Thoracic aorta (tissue), 2 donors: ENCODE results near the gene SIL1. TPM values are rescaled to one million over a fixed set of nuclear protein-coding genes. Genes with fewer than 3 reads are reported as not detected.
"Not testable (repeated sequence)": the region's sequence is repeated elsewhere in the genome, so short reads cannot be mapped to it uniquely, and the experiment has no call there.

Experiments
- ATAC-seq: fragments of 150-250 bp; one replicate; pipeline ENCODE4 v1.8.0; 2017; ENCODE audit warnings: low read depth; ENCODE audit not compliant: insufficient number of reproducible peaks, low FRiP score
- DNase-seq: peaks from one replicate; pipeline ENCODE4 v3.0.0-alpha.2; 2020; ENCODE audit warnings: low spot score
- H3K27ac ChIP-seq, 2 donors: fragments of 200-600 bp; sonication (generic); 1 replicate in 1 of 2; 2 replicates in 1 of 2; pipeline ENCODE4 v1.5.1; 2016; ENCODE audit warnings: mild to moderate bottlenecking in 2 of 2, moderate library complexity in 2 of 2
- H3K27me3 ChIP-seq: fragments of 200-600 bp; sonication (generic); replicated peaks from 2 replicates; pipeline ENCODE4 v1.6.0; 2016; ENCODE audit warnings: mild to moderate bottlenecking; ENCODE audit not compliant: insufficient read depth
- H3K36me3 ChIP-seq: fragments of 200-600 bp; sonication (generic); one replicate; pipeline ENCODE4 v1.5.1; 2016
- H3K4me1 ChIP-seq, 2 donors: fragments of 200-600 bp; sonication (generic); 1 replicate in 1 of 2; 2 replicates in 1 of 2; pipeline versions ENCODE4 v1.5.1 to v1.6.0; 2016; ENCODE audit warnings: low read depth in 2 of 2, mild to moderate bottlenecking in 1 of 2; ENCODE audit not compliant: control insufficient read depth in 1 of 2
- H3K4me3 ChIP-seq: fragments of 200-600 bp; sonication (generic); 2 replicates; pipeline ENCODE4 v1.5.1; 2016; ENCODE audit warnings: mild to moderate bottlenecking
- H3K9me3 ChIP-seq: fragments of 200-600 bp; sonication (generic); 2 replicates; pipeline ENCODE4 v1.5.1; 2016
- total RNA-seq, 2 donors: library from RNA; depleted of rRNA; stranded (reverse); fragments of >200 nt; gene quantifications; one replicate each; pipeline versions ENCODE4 v1.1.0 to v1.2.3, GENCODE V29; 2016
- TF ChIP-seq, protein P1 (sequence below): fragments of 200-600 bp; sonication (generic); IDR thresholded peaks from one replicate; pipeline ENCODE4 v1.5.1; 2019; ENCODE audit warnings: antibody characterized with exemption

SIL1 gene
- total RNA-seq, 2 donors from 2014 or later: 33.1 to 41.2 TPM

DNA sequence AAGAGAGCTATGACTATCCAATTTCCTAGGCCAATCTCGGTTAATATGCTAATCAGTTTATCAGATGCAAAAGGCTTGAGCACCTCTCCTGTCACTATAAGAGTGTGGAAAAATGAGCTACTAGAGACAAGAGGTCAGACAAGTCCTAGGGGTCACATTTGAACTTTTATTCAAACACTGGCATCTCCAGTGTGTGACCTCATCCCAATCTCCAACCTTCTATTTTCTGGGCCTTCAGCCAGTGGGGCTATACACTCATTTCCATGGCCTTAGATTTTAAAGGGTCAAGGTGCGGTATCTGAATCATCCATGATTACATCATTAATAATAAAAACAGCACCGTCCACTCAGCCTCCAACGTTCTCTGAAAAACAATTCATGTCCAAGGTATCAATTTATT, 183.4 kb downstream of the SIL1 start:
- Histone ChIP-seq H3K4me3 (no peak overlapping the region), H3K27me3 (no peaks in the 10 kb centered on the region), H3K9me3 (no peaks in the 10 kb centered on the region), H3K27ac (no peak overlapping the region), H3K4me1 (peaks cover 3 to 7% of the 10 kb centered on the region in 2 donors), H3K36me3 (no peaks in the 10 kb centered on the region)
- TF ChIP-seq, protein P1, sequence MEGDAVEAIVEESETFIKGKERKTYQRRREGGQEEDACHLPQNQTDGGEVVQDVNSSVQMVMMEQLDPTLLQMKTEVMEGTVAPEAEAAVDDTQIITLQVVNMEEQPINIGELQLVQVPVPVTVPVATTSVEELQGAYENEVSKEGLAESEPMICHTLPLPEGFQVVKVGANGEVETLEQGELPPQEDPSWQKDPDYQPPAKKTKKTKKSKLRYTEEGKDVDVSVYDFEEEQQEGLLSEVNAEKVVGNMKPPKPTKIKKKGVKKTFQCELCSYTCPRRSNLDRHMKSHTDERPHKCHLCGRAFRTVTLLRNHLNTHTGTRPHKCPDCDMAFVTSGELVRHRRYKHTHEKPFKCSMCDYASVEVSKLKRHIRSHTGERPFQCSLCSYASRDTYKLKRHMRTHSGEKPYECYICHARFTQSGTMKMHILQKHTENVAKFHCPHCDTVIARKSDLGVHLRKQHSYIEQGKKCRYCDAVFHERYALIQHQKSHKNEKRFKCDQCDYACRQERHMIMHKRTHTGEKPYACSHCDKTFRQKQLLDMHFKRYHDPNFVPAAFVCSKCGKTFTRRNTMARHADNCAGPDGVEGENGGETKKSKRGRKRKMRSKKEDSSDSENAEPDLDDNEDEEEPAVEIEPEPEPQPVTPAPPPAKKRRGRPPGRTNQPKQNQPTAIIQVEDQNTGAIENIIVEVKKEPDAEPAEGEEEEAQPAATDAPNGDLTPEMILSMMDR: no peak
- DNase-seq (no peak), ATAC-seq (no peak)

GRCh38 chr5:139012176-139012575, 186.0 kb downstream of the SIL1 start:
- no peaks in the 10 kb centered on the region for H3K9me3 ChIP-seq
- no peak for ATAC-seq
- TF ChIP-seq, protein P1: no peak

GRCh38 chr5:139011156-139011555, 187.0 kb downstream of the SIL1 start:
- not testable (repeated sequence) for ATAC-seq, H3K9me3 ChIP-seq, H3K27ac ChIP-seq, H3K27me3 ChIP-seq, DNase-seq, H3K36me3 ChIP-seq, H3K4me3 ChIP-seq, H3K4me1 ChIP-seq

More at GRCh38 chr5:139012176-139012575, 186.0 kb downstream of the SIL1 start:
- Histone ChIP-seq H3K27me3 (no peaks in the 10 kb centered on the region), H3K27ac (no peak overlapping the region), H3K4me3 (no peak overlapping the region), H3K36me3 (no peaks in the 10 kb centered on the region), H3K4me1 (no peaks in the 10 kb centered on the region)
- no peak for DNase-seq

- TF ChIP-seq, protein P1: no peak
Observed at GRCh38 chr5:139004374-139005307, 193.5 kb downstream of the SIL1 start.

DNA sequence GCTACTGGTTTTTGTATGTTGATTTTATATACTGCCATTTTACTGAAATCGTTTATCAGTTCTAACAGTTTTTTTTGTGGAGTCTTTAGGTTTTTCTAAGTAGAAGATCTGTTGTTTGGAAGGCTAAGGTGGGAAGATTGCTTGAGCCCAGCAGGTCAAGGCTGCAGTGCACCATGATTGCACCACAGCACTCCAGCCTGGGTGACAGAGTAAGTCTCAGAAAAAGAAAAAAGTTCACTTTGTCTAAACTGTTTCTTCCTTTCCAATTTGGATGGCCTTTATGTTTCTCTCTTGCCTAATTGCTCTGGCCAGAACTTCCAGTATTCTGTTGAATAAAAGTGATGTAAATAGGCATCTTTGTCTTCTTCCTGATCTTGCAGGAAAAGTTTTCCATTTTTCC, 198.5 kb downstream of the SIL1 start:
- no peaks in the 10 kb centered on the region for H3K27me3 ChIP-seq

More at GRCh38 chr5:139004374-139005307, 193.5 kb downstream of the SIL1 start:
- no peak for ATAC-seq
- Histone ChIP-seq H3K9me3 (no peaks in the 10 kb centered on the region), H3K36me3 (no peaks in the 10 kb centered on the region), H3K4me3 (no peak overlapping the region), H3K4me1 (no peaks in the 10 kb centered on the region), H3K27me3 (no peaks in the 10 kb centered on the region), H3K27ac (no peak overlapping the region)
- no peak for DNase-seq

More for the DNA sequence above, 198.5 kb downstream of the SIL1 start:
- Histone ChIP-seq H3K27ac (no peak overlapping the region), H3K4me1 (no peaks in the 10 kb centered on the region), H3K9me3 (no peaks in the 10 kb centered on the region), H3K4me3 (no peak overlapping the region), H3K36me3 (no peaks in the 10 kb centered on the region)
- TF ChIP-seq, protein P1: no peak
- ATAC-seq: no peak
- no peak for DNase-seq
